Measurements from ENCODE around the gene TEX29. TPM values are rescaled to one million over a fixed set of nuclear protein-coding genes. Genes with fewer than 3 reads are reported as not detected.

The TEX29 gene
- total and polyA plus RNA-seq, 2 of the 4 experiments (the other 2 are of a cell fraction): 0.46 TPM; not detected in 1

- Histone ChIP-seq H4K91ac (ENCODE audit: insufficient read depth, low read depth, low read length) (no peak overlapping the region), H2AFZ (replicated peaks; ENCODE audit: low read length, poor library complexity) (no peak overlapping the region), H3K23ac (ENCODE audit: low read depth, low read length) (no peak overlapping the region), H2BK15ac (ENCODE audit: low read depth, low read length) (no peak overlapping the region), H2AK5ac (ENCODE audit: low read depth, low read length) (no peak overlapping the region), H4K8ac (ENCODE audit: low read depth in 2 of 2, low read length in 2 of 2) (no peak overlapping the region), H3K4me1 (ENCODE audit: control insufficient read depth, insufficient read depth, low read length) (no peaks in the 10 kb centered on the region), H2BK20ac (ENCODE audit: low read depth, low read length) (no peak overlapping the region), H4K5ac (ENCODE audit: low read depth, low read length) (no peak overlapping the region), H3K36me3 (ENCODE audit: control insufficient read depth, insufficient read depth, low read length) (no peaks in the 10 kb centered on the region), H3K4ac (ENCODE audit: low read depth, low read length) (no peak overlapping the region), H3K9me1 (ENCODE audit: insufficient read depth, low read length) (no peaks in the 10 kb centered on the region), H3K79me1 (ENCODE audit: low read depth in 1 of 2, low read length in 2 of 2) (no peaks in the 10 kb centered on the region), H2AK9ac (replicated peaks; ENCODE audit: low read depth, low read length, poor library complexity) (no peak overlapping the region), H2BK5ac (ENCODE audit: low read depth, low read length, poor library complexity, severe bottlenecking) (no peak overlapping the region), H3K4me3 (ENCODE audit: insufficient read depth, low read depth, low read length) (no peak overlapping the region), H3K14ac (replicated peaks; ENCODE audit: low read depth, low read length) (no peak overlapping the region), H2BK120ac (ENCODE audit: low read depth, low read length) (no peak overlapping the region), H3K9me3 (ENCODE audit: control insufficient read depth, insufficient read depth, low read length) (no peaks in the 10 kb centered on the region; the same call in 1 of the 2 replicates), H3K4me2 (ENCODE audit: low read depth, low read length) (no peak overlapping the region), H3K27ac (ENCODE audit: insufficient read depth, low read length) (no peak overlapping the region), H4K20me1 (ENCODE audit: insufficient read depth, low read length) (no peaks in the 10 kb centered on the region), H3K9ac (ENCODE audit: low read depth, low read length) (no peak overlapping the region), H3K27me3 (ENCODE audit: control insufficient read depth, insufficient read depth, low read length) (peaks cover 9% of the 10 kb centered on the region; the same call in 1 of the 2 replicates), H3K18ac (ENCODE audit: low read depth, low read length) (no peak overlapping the region), H3K56ac (ENCODE audit: extremely low read depth, insufficient read depth, low read length) (no peak overlapping the region)
- intact Hi-C loops (cut with micrococcal nuclease): no loop called here
- DNase-seq (no peak), ATAC-seq (ENCODE audit: low read depth) (no peak)
- in situ Hi-C loops (cut with MboI; ENCODE audit: low sequenced_read_pairs): no loop called here
- ChIA-PET POLR2A (ENCODE audit: unreplicated experiment) (no interaction called here), CTCF (interaction anchor here (0.5 to 0.6 kb wide), 2 partner anchors 62 to 1445 kb away, joined by 3 to 8 read pairs; no protein-coding TSS in a partner anchor)
- 85% methylated on average over 4 of the region's 17 CpGs; no CpG with 5 or more reads in 1 of the 2 experiments for WGBS, 2 experiments (ENCODE audit: extremely low coverage in 2 of 2, insufficient read length in 1 of 2)
- BruUV-seq (replicated peaks): no TSS peak
- TF ChIP-seq, protein P1, sequence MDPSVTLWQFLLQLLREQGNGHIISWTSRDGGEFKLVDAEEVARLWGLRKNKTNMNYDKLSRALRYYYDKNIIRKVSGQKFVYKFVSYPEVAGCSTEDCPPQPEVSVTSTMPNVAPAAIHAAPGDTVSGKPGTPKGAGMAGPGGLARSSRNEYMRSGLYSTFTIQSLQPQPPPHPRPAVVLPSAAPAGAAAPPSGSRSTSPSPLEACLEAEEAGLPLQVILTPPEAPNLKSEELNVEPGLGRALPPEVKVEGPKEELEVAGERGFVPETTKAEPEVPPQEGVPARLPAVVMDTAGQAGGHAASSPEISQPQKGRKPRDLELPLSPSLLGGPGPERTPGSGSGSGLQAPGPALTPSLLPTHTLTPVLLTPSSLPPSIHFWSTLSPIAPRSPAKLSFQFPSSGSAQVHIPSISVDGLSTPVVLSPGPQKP (IDR thresholded peaks at IDR 0.05; ENCODE audit: borderline replicate concordance, low read depth, low read length): no peak
- no peak for TF ChIP-seq CHD1 (IDR thresholded peaks at IDR 0.05; ENCODE audit: low read depth, low read length)
- TF ChIP-seq RCOR1 (IDR thresholded peaks at IDR 0.05; ENCODE audit: insufficient replicate concordance, low read length): no peak
- no peak for TF ChIP-seq NFE2L2 (IDR thresholded peaks at IDR 0.05; ENCODE audit: low read depth, low read length)
- no peak for TF ChIP-seq POLR2A (IDR thresholded peaks at IDR 0.05; ENCODE audit: low read depth, low read length)
- no peak for TF ChIP-seq RAD21 (IDR thresholded peaks at IDR 0.05; ENCODE audit: low read length)
- TF ChIP-seq RFX5 (IDR thresholded peaks at IDR 0.05; ENCODE audit: low read depth, low read length): no peak
- no peak for TF ChIP-seq CTCF (conservative IDR thresholded peaks at IDR 0.05; ENCODE audit: low read depth, low read length)
- no peak for TF ChIP-seq CEBPB (IDR thresholded peaks at IDR 0.05; ENCODE audit: low read depth, low read length)
- TF ChIP-seq FOS (IDR thresholded peaks at IDR 0.05; ENCODE audit: low read depth, low read length): no peak
- TF ChIP-seq MAZ (IDR thresholded peaks at IDR 0.05; ENCODE audit: borderline replicate concordance, low read depth, low read length): no peak
- dilution Hi-C loops (cut with HindIII; ENCODE audit: low sequenced_read_pairs, unreplicated experiment): no loop called here
Observed at GRCh38 chr13:111365149-111366005, 44.9 kb downstream of the TEX29 start.

All from IMR-90 (cell line).